Pancreas (tissue), 10 donors: Measurements from ENCODE around the gene SRPRB. TPM values are rescaled to one million over a fixed set of nuclear protein-coding genes. Genes with fewer than 3 reads are reported as not detected.

Experiments
- ATAC-seq, 4 donors: fragments of 200-7000 bp; cut with Tn5 transposase; one replicate each; pipeline versions ENCODE4 v1.8.0 to v1.9.1; 2020; ENCODE audit warnings: mild to moderate bottlenecking in 4 of 4, moderate library complexity in 4 of 4
- DNase-seq, 6 donors: peaks; one replicate each; pipeline ENCODE4 v3.0.0-alpha.2; 2020
- FAIRE-seq: peaks from 2 replicates; lab custom pipeline; 2012; peaks lifted over from hg19 to GRCh38; lab: Jason Lieb, UNC
- H3K27ac ChIP-seq, 4 donors: fragments of 200-600 bp; sonication (generic); 1 replicate in 3 of 4; 2 replicates in 1 of 4; pipeline versions ENCODE4 v1.5.0 to v1.8.0; 2020
- H3K27me3 ChIP-seq, 4 donors: fragments of 200-600 bp; one replicate each; pipeline ENCODE4 v1.8.0; 2021
- H3K36me3 ChIP-seq, 3 donors: fragments of 200-600 bp; sonication (generic) in 1 of 3; one replicate each; pipeline versions ENCODE4 v1.5.0 to v1.8.0; 2020 to 2021
- H3K4me1 ChIP-seq, 3 donors: fragments of 200-600 bp; one replicate each; pipeline ENCODE4 v1.8.0; 2021
- H3K4me3 ChIP-seq, 4 donors: fragments of 200-600 bp; sonication (generic) in 2 of 4; one replicate each; pipeline versions ENCODE4 v1.5.0 to v1.8.0; 2020 to 2021
- H3K9me3 ChIP-seq, 4 donors: fragments of 200-600 bp; one replicate each; pipeline ENCODE4 v1.8.0; 2021
- CTCF ChIP-seq, 4 donors: fragments of 200-600 bp; sonication (generic) in 3 of 4; IDR thresholded peaks; one replicate each; pipeline versions ENCODE4 v1.5.0 to v1.8.0; 2021; ENCODE audit warnings: antibody characterized with exemption in 4 of 4
- WGBS, 2 donors: extraction: QIAGEN DNeasy Blood & Tissue Kit; methylation state at CpG; one replicate each; pipeline ENCODE4 v1.1.7; 2013; 5-methylcytosine and 5-hydroxymethylcytosine counted together
- intact Hi-C, 3 donors: fragments of 100-400 bp; cut with DNase I; formaldehyde crosslinking; loops; one replicate each; pipeline versions ENCODE4 v1.11.1 to v1.14.2; 2022
- polyA plus RNA-seq, 2 donors: library from polyadenylated mRNA; stranded (reverse); fragments of 200-250 nt; gene quantifications; one replicate each; pipeline ENCODE4 v1.2.3, GENCODE V29; 2013
- total RNA-seq, 6 donors: library from RNA; stranded (reverse); fragmentation: NEBNext Ultra II Directional in 4 of 6; extraction: Animal tissue kit (Norgen Biotek cat#: 25700) in 4 of 6; gene quantifications; one replicate each; pipeline versions ENCODE4 v1.2.1 to v1.2.4, GENCODE V29; 2021 to 2023
- donor health status: healthy with polysubstance abuse.
- donor health status: DM: no; HTN: no; CAD: no; lungs with moderate emphysema.
- donor health status: DM: no; HTN: no; CAD: no.
- donor health status: control.
- donor health status: control.
- donor health status: Bipolar disorder and iron deficiency.
- donor health status: DM: yes; HTN: yes; CAD: no.
- donor health status: DM: no; HTN: no; CAD: no.
- donor health status: DM: no; HTN: no; CAD: no.
- donor health status: DM: yes; HTN: yes; CAD: no.

The SRPRB gene
- total and polyA plus RNA-seq, 8 donors, result 37.0 to 132 (median 75.3) TPM

- 80 to 85% methylated on average over 5 of the region's 5 CpGs for WGBS, 2 donors
- DNase-seq, result no peak
- no peak for FAIRE-seq
These were observed 59.7 kb downstream of the SRPRB start for GRCh38 chr3:133865136-133865855.

GRCh38 chr3:133866141-133866540 lies 60.5 kb downstream of the SRPRB start:
- peaks cover 0 to 5% (median 0%) of the 10 kb centered on the region in 3 donors for H3K4me1 ChIP-seq
- no peak overlapping the region for H3K4me3 ChIP-seq
- ATAC-seq (no peak), DNase-seq (no peak), FAIRE-seq (no peak)
- 96 to 97% methylated on average over 3 of the region's 3 CpGs for WGBS, 2 donors
- H3K27ac ChIP-seq, result no peak overlapping the region
- intact Hi-C loops, result no loop called here
- no peaks in the 10 kb centered on the region for H3K9me3 ChIP-seq
- no peak for TF ChIP-seq CTCF (IDR thresholded peaks at IDR 0.05)
- no peaks in the 10 kb centered on the region for H3K36me3 ChIP-seq
- no peaks in the 10 kb centered on the region for H3K27me3 ChIP-seq

More at GRCh38 chr3:133865136-133865855, 59.7 kb downstream of the SRPRB start:
- no peak for ATAC-seq
- intact Hi-C loops, result no loop called here
- Histone ChIP-seq H3K4me1 (peaks cover 0 to 5% (median 0%) of the 10 kb centered on the region in 3 donors), H3K9me3 (no peaks in the 10 kb centered on the region), H3K4me3 (no peak overlapping the region), H3K36me3 (no peaks in the 10 kb centered on the region), H3K27ac (no peak overlapping the region), H3K27me3 (no peaks in the 10 kb centered on the region)
- no peak for TF ChIP-seq CTCF (IDR thresholded peaks at IDR 0.05)

GRCh38 chr3:133868186-133868585 lies 62.6 kb downstream of the SRPRB start:
- Histone ChIP-seq H3K4me3 (no peak overlapping the region), H3K27ac (no peak overlapping the region), H3K36me3 (no peaks in the 10 kb centered on the region), H3K4me1 (peaks cover 0 to 5% (median 0%) of the 10 kb centered on the region in 3 donors), H3K27me3 (no peaks in the 10 kb centered on the region), H3K9me3 (no peaks in the 10 kb centered on the region)
- DNase-seq (peak in 3 of 6 donors; percentile 14 to 43 (median 28)), FAIRE-seq (no peak), ATAC-seq (peak; percentile 50 to 84 (median 66))
- WGBS, 2 donors, result 27 to 29% methylated on average over 8 of the region's 8 CpGs
- intact Hi-C loops, result no loop called here
- no peak for TF ChIP-seq CTCF (IDR thresholded peaks at IDR 0.05)

GRCh38 chr3:133868758-133869475 lies 63.3 kb downstream of the SRPRB start:
- ATAC-seq, result peak in 3 of 4 donors; percentile 38 to 71 (median 44)

More at GRCh38 chr3:133868758-133869475, 63.3 kb downstream of the SRPRB start:
- Histone ChIP-seq H3K27me3 (no peaks in the 10 kb centered on the region), H3K4me1 (peaks cover 0 to 5% (median 0%) of the 10 kb centered on the region in 3 donors), H3K27ac (no peak overlapping the region), H3K4me3 (no peak overlapping the region), H3K9me3 (no peaks in the 10 kb centered on the region), H3K36me3 (no peaks in the 10 kb centered on the region)
- no peak for FAIRE-seq
- no peak for TF ChIP-seq CTCF (IDR thresholded peaks at IDR 0.05)
- intact Hi-C loops, result no loop called here
- no peak for DNase-seq
- WGBS, 2 donors, result 34 to 43% methylated on average over 7 of the region's 7 CpGs
